ENCODE measurements around the gene NCOA6. TPM values are rescaled to one million over a fixed set of nuclear protein-coding genes. Genes with fewer than 3 reads are reported as not detected.
A peak's percentile ranks its signal among the peaks of the same experiment; 100 is the strongest.

Gene NCOA6
- total and polyA plus RNA-seq, 2 of the 4 experiments (the other 2 are of a cell fraction), result 3.6 to 13.1 TPM

- CTCF ChIA-PET, result no interaction called here
- POLR2A ChIA-PET (ENCODE audit: unreplicated experiment), result no interaction called here
- Histone ChIP-seq H3K9ac (ENCODE audit: low read depth, low read length) (no peak overlapping the region), H3K27ac (ENCODE audit: insufficient read depth, low read length) (no peak overlapping the region), H4K91ac (ENCODE audit: insufficient read depth, low read depth, low read length) (no peak overlapping the region), H3K4ac (ENCODE audit: low read depth, low read length) (no peak overlapping the region), H3K4me2 (ENCODE audit: low read depth, low read length) (no peak overlapping the region), H3K9me1 (ENCODE audit: insufficient read depth, low read length) (no peaks in the 10 kb centered on the region; the same call in 1 of the 2 replicates), H2BK120ac (ENCODE audit: low read depth, low read length) (no peak overlapping the region), H4K20me1 (ENCODE audit: insufficient read depth, low read length) (no peaks in the 10 kb centered on the region), H3K9me3 (ENCODE audit: control insufficient read depth, insufficient read depth, low read length) (no peaks in the 10 kb centered on the region), H2BK15ac (ENCODE audit: low read depth, low read length) (no peak overlapping the region), H4K5ac (ENCODE audit: low read depth, low read length) (no peak overlapping the region), H2AK5ac (ENCODE audit: low read depth, low read length) (no peak overlapping the region), H3K23ac (ENCODE audit: low read depth, low read length) (no peak overlapping the region), H2AFZ (replicated peaks; ENCODE audit: low read length, poor library complexity) (no peak overlapping the region), H3K36me3 (ENCODE audit: control insufficient read depth, insufficient read depth, low read length) (no peaks in the 10 kb centered on the region), H3K56ac (ENCODE audit: extremely low read depth, insufficient read depth, low read length) (no peak overlapping the region), H3K79me1 (ENCODE audit: low read depth in 1 of 2, low read length in 2 of 2) (peaks cover 5 to 21% of the 10 kb centered on the region in 2 experiments; a peak in 3 of 4 replicates), H2BK20ac (ENCODE audit: low read depth, low read length) (no peak overlapping the region), H3K4me1 (ENCODE audit: control insufficient read depth, insufficient read depth, low read length) (0 out of 2 replicates have a peak, but pooled peaks cover 2% of the 10 kb centered on the region), H3K27me3 (ENCODE audit: control insufficient read depth, insufficient read depth, low read length) (no peaks in the 10 kb centered on the region), H3K18ac (ENCODE audit: low read depth, low read length) (no peak overlapping the region), H2BK5ac (ENCODE audit: low read depth, low read length, poor library complexity, severe bottlenecking) (no peak overlapping the region), H3K4me3 (ENCODE audit: insufficient read depth, low read depth, low read length) (no peak overlapping the region), H4K8ac (ENCODE audit: low read depth in 2 of 2, low read length in 2 of 2) (no peak overlapping the region), H3K14ac (replicated peaks; ENCODE audit: low read depth, low read length) (no peak overlapping the region), H2AK9ac (replicated peaks; ENCODE audit: low read depth, low read length, poor library complexity) (no peak overlapping the region)
- ATAC-seq (ENCODE audit: low read depth) (no peak), DNase-seq (no peak)
- no TSS peak for BruUV-seq (replicated peaks)
- 100% methylated on average over 1 of the region's 5 CpGs; no CpG with 5 or more reads in 1 of the 2 experiments for WGBS, 2 experiments (ENCODE audit: extremely low coverage in 2 of 2, insufficient read length in 1 of 2)
- dilution Hi-C loops (cut with HindIII; ENCODE audit: low sequenced_read_pairs, unreplicated experiment), result no loop called here
- intact Hi-C loops (cut with micrococcal nuclease), result no loop called here
- in situ Hi-C loops (cut with MboI; ENCODE audit: low sequenced_read_pairs), result no loop called here
- TF ChIP-seq RCOR1 (IDR thresholded peaks at IDR 0.05; ENCODE audit: insufficient replicate concordance, low read length) (no peak), SMC3 (IDR thresholded peaks at IDR 0.05; ENCODE audit: low read depth, low read length) (no peak), POLR2A (IDR thresholded peaks at IDR 0.05; ENCODE audit: low read depth, low read length) (no peak), MAZ (IDR thresholded peaks at IDR 0.05; ENCODE audit: borderline replicate concordance, low read depth, low read length) (no peak), MAFK (IDR thresholded peaks at IDR 0.05; ENCODE audit: low read depth, low read length) (peak; percentile 76), MXI1 (IDR thresholded peaks at IDR 0.05; ENCODE audit: borderline replicate concordance, low read depth, low read length) (no peak), RFX5 (IDR thresholded peaks at IDR 0.05; ENCODE audit: low read depth, low read length) (no peak), CEBPB (IDR thresholded peaks at IDR 0.05; ENCODE audit: low read depth, low read length) (no peak)
Measured at GRCh38 chr20:34673412-34673811, 152.0 kb downstream of the NCOA6 start.
